Hematopoietic multipotent progenitor cell treated with erythropoietin and hydrocortisone succinate and interleukin-3 and kit ligand, for 17 days (in vitro differentiated cells): Measurements from ENCODE around the gene PAQR4.

Source experiments
- DNase-seq: peaks from one replicate; pipeline ENCODE4 v3.0.0-alpha.2; 2015; ENCODE audit warnings: low spot score

Gene PAQR4

DNA sequence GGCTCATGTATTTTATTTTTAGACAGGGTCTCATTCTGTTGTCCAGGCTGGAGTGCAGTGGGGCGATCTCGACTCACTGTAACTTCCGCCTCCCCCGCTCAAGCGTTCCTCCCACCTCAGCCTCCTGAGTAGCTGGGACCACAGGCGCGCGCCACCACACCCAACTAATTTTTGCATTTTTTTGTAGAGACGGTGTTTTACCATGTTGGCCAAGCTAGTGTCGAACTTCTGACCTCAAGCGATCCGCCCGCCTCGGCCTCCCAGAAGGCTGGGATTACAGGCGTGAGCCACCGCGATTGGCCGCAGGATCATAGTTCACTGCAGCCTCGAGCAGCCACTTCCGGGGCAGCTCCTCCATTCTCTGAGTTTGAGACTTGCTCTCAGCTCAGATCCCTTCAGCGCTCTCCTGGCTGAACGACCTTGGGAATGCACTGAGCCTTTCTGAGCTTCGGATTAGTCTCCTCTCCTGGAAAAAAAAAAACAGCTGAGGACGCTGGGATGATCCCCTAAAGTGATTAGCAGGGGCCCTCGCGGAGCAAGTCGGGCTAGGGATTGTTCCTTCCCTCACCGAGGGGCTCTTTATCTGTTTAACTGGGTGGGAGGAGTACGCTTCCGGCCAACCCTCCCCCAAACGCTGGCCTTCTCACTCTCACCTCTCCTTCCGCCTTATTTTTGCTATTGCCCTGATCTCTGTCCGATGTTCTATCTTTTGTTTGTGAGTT lies 12.2 kb downstream of the PAQR4 start:
- no peak for DNase-seq

DNA sequence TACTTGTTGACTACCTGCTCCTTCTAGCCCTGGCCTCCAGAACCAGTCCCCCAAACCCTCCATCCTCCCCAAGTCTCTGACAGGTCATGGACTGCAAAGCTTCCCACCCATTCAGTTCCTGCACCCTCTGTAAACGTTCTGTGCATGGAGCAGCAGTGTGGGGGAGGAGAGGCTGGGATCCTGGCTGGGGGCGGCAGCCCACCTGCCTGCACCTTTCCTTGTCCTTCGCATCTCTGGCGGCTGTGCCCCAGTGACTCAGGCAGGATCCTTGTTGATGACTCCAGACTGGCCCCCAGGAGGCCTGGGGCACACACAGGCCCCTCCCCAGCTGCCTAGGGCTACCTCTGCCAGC lies 12.7 kb downstream of the PAQR4 start:
- DNase-seq, result no peak

DNA sequence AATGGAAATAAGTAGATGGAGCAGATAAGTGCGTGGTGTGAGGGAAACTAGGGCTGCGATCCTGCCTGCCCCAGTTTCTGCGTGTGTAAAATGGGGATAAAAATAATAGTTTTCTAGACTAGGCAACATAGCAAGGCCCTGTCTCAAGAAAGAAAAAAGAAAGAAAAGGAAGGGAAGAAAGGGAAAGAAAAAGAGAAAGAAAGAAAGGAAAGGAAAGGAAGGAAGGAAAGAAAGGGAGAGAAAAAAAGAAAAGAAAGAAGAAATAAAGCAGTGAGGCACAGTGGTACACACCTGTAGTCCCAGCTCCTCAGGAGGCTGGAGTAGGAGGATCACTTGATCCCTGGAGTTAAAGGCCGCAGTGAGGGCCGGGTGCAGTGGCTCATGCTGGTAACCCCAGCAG lies 13.3 kb downstream of the PAQR4 start:
- no peak for DNase-seq

DNA sequence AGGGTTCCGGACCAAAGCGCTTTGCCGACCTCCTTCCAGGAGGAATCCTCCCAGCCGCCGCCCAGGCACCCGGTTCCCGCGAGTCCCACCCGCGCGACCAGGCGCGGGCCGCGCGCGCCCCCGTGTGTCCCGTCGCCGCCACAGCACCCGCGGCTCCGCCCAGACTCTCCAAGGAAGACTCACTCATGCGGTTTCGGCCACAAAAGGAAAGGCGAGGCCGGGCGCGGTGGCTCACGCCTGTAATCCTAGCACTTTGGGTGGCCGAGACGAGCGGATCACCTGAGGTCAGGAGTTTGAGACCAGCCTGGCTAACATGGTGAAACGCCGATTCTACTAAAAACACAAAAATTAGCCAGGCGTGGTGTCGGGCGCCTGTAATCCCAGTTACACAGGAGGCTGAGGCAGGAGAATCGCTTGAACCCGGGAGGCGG lies 14.6 kb downstream of the PAQR4 start:
- DNase-seq, result peak; percentile 72

DNA sequence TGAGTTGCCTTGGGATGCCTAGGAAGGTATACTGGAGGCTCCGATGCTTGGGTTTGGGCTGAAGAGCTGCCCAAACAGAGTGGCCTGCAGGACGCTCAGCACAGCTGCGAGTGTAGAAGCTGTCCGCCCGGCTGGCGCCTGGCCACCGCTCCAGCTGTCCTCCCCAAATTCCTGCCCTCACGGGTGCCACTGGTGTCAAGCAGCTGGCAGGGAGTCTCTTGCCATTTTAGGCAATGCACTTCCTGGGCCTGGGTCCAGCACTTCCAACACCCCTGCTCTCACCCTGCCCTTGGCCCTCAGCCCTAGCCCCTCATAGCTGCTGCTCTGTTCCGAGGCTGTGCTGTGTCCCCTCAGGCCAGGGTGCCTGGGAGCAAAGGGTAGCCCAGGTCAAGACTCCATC lies 16.3 kb downstream of the PAQR4 start:
- no peak for DNase-seq

DNA sequence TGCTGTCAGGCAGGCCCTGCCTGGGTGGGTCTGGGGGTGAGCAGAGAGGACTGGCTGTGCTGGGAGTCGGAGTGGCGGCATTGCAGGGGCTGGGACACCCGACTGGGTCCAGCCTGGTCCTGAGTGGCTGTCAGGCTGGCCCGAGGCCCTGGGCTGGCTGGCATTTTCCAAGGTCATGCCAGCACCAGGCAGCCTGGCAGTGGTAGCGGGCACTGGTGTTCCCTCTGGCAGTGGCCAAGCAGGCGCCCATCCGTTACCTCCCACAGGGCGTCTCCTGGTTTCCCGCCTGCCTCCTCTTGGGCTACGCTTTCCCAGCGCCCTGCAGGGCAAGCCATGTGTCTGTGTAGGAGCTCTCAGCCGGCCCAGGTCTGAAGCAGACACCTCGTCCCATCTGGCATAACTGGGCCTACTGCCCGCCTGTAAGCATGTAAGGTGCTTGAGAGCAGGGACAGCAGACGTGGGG lies 16.8 kb downstream of the PAQR4 start:
- DNase-seq, result no peak

DNA sequence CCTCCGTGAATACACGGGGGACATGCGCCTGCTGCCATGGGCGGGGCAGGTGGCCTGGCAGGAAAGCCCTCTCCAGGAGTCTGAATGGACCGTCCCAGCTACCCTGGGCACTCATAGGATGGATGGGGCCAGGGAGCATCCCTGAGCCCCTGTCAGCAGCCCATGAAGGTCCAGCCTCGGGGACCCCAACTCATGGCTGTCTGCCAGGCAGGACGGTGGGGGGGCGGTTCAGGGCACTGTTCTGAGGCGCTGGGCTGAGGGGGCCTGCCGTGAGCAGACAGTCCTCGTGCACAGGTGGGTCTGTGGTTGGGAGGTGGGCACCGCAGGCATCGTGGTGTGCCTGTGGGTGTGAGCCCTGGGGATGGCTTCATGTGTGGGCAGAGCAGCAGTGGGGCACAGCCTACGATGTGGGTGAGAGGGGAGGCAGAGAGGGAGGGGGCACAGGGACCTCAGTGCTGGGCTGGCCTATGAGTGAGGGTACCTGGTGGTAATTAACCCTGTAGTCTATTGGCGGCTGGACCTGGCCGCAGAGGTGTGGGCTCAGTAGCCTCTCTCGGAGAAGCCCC lies 17.6 kb downstream of the PAQR4 start:
- no peak for DNase-seq

DNA sequence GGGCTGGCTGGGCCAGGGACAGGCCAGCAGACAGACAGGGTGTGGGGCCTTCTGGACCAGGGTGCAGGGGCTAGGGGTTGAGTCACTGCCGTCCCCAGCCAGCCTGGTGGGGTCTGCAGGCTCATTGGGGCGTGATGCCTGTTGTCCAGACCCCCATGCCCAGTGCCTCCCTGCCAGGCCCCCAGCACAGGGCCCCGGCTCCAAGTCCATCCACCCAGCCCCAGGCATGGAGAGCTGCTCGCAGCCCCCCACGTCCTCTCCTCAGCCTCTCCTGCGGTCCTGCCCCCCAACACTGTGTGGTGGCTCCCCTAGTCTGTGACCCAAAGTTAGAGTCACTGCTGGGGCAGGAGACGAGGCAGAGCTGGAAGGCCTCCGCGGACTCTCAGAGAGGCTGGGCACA lies 18.1 kb downstream of the PAQR4 start:
- DNase-seq, result no peak

DNA sequence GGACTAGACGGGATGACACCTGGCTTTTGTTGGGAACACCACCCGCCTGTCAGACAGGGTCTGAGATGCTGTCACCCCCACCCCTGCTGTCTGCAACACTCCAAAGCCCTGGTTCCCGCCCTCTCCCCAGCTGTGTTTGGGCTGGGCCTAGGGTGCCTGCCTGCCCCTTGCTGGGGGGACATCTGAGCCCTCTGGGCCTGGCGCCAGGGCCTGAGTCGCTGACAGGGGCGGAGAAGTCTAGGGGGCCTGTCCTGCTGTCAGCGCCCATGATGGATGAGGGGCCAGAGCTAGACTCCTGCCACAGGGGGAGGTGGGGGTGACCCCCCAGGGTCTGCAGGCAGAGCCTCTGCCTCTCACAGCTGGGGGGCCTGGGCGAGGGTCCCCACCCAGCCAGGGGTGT lies 18.7 kb downstream of the PAQR4 start:
- DNase-seq, result no peak

DNA sequence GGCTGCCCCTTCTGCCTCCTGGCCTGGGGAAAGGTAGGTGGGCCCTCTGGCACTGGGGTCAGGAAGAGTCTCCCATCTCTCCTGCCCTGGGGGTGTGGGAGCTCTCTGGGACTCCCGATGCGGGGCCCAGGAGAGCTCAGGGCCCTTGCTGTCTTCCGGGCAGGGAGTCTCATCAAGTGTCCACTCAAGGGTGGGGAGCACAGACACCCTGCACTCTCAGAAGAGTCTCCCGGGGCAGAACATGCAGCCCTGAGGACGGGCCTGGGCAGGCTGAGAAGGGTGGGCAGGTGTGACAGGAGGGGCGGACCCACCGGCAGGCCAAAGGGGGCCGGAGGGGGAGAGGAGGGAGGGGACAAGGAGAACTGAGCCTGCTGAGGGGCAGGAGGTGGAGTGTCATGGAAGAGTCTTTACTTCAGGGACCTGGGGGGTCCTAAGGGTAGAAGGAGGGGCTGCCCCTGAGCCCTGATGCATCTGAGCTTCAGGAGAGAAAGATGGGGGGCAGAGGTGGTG lies 19.5 kb downstream of the PAQR4 start:
- DNase-seq, result no peak

DNA sequence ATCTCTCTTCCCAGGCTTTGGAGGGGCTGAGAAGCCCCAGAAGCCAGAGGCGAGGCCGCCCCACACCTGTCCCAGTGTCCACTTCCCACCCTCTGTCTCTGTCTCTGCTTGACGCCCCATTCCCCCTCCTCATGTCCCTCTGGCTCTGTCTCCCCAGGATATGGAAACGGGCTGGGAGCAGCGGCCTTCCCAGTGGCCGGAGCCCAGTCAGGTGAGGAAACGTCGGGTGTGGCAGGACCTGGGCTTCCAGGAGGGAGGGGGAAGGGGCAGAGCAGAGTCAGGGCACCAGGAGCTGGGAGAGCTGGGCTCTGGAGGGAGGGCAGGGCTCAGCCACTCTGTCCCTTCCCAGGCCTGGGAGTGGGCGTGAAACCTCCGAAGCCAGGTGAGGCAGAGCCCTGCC lies 21.7 kb downstream of the PAQR4 start:
- no peak for DNase-seq

DNA sequence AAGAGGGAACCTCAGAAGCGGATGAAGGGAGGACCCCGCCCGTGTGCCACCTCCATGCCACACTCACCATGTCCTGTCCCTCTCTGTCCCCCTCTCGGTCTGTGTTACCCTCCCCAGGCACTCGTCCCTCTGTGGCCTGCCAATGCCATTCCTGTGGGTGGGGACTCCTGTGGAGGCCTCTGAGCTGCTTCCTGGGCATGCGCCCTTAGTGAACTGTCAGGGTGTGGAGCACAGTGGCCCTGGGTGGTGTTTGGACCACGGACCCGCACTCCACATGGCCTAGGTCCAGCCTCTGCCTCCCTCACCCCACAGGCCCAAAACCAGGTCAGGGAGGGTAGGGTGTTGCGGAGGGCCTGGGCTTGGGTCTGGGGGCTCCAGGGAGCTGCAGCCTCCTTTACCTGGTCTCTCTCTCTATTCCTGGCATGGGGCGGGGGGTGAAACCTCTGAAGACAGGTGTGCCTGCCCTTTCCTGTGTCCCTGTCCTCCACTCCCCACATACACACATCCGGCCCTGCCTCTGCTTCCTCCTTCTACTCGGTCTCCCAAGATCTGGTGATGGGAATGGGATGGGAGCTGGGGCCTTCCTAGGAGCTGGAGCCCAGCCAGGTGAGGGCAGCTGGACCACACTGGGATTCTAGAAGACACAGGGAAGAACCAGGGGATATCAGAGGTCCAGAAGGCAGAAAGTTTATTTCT lies 22.6 kb downstream of the PAQR4 start:
- DNase-seq, result no peak

DNA sequence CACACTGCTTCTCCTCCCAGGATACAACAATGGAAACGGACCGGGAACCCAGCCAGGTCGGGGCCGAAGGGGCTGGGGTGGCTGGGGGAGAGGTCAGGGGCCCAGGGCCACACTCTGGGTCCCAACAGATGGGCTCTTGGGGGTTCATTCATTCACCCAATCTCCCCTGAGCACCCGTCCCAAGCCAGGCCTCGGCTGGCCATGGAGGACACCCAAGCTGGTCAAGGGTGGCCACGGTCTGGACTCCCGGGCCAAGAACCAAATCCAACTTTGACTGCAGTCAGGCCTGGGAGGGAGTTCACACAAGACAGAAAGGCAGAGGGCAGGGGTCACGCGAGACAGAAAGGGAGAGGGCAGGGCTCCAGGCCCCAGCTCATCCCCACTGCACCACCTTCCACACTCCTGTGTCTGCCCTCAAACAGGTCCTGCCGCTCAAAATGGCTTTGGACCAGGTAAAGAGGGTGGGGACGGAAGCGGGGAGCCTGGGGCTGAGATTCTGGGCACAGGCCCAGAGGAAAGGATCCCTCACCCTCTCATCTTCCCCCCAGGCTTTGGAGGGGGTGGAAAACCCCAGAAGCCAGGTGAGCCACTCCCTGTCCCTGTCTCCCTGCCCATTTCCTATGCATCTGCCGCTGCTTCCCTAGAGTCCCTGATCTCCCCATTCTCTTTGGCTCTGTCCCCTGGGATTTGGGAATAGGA lies 23.4 kb downstream of the PAQR4 start:
- no peak for DNase-seq

DNA sequence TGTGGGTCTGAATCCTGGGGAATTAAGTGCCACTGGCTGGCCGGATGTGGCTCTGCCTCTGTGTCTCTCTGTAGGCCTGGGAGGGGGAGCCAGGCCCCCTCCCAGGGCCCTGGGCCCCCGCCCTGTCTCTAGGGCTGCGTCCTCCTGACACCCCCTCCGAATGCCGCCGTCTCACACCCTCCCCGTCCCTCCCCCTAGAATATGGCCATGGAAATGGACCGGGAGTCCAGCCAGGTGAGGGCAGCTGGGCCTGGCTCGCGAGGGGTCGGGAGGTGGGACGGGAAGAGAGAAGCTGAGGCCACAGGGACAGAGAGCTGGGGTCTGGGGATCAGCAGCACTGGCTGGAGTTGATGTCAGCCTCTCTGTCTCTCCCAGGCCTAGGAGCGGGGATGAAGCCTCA lies 27.1 kb downstream of the PAQR4 start:
- no peak for DNase-seq

DNA sequence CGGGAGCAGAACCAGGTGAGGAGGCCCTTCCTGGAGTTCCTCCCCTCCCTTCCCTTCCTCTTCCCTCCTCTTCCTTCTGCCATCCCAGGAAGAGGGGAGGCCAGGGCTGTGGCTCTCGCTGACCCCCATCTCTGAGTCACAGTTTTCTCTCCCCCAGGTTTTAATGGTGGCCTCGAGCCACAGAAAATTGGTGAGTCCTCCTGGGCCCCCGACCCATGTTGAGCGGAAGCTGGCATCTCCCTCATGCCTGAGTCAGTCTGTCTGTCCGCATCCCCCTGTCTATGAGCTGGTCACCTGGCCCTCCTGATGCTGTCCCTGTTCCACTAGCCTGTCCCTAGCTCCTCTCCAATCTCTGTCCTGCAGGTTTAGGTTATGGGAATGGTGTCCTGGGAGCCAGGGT lies 30.8 kb downstream of the PAQR4 start:
- no peak for DNase-seq

DNA sequence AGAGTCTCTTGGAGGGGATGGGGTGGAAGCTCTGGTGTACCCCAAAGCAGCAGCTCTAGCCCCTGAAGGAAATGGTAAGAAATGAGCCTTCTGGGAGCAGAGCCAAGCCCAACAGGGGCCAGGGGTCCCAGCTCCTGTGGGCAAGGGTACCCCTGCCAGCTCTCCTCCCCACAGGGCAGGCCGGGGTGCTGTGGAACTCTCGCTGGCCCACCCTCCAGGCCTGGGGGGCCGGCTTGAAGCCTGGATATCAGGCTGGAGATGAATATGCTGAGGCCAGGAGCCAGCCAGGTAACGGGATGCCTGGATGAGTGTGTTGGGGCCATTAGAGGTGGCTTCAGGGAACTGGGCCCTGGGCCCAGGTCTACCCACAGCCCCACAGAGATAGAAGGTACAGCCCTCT lies 31.4 kb downstream of the PAQR4 start:
- no peak for DNase-seq

DNA sequence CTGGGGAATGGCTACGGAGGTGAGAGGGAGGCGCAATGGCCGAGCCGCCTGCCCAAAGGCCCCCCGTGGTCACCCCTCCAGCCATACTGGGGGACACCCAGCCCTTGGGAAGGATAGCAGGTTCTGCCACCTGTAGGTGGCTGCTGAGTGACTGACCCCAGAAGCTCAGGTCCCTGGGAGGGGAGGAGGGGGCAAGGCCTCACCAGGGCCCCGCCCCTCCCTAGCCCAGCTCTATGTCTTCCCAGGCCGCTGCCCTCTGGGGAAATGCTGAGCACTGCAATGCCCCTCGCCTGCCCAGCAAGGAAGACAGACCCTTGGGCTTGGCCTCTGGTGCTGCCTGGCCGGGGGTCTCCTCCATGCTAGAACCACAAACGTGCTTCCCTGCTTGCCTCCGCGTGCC lies 32.2 kb downstream of the PAQR4 start:
- no peak for DNase-seq

DNA sequence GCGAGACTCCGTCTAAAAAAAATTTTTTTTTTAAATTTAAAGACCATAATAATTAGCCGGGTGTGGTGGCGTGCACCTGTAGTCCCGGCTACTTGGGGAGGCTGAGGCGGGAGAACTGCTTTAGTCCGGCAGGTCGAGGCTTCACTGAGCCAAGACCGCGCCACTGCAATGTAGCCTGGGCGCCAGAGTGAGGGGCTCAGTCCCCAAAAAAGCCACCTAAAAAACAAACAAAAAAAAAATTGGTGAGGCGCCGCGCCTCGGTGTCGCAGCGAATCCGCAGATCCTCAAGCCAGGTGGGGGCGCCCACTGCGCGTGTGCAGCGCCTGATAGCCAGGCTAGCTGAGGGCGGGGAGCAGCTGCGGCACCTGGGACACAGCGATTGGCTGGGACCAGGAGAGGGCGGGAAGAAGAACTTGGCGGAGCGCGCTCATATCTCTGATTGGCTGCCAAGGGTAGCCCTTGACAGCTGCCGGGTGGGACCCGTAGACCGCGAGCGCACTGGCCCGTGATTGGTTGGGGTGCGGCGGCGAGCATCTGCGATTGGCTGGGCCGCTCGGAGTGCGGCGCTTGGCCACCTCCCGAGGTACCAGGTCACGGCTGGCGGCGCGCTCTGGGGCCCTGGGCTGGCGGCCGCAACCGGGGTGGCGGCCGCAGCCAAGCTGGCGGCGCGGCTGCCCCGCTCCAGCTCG lies 34.6 kb downstream of the PAQR4 start:
- DNase-seq, result peak; percentile 99

DNA sequence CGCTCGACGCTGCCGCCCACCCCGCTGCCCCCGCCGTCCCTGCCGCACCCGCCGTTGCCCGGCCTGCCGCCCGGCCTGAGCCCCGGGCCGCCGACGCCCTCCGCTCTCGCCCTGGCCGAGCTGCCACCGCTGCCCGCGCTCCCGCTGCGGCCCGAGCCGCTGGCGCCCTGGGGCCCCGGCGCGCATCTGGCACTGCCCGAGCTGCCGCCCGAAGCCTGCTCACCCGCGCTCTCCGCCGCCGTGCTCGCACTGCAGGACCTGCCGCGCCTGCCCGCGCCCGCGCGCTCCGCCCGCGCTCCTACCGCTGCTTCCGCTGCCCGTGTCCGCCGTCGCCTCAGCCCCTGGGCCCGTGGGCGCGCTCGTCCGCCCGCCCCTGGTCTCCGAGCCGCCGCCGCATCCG lies 35.2 kb downstream of the PAQR4 start:
- no peak for DNase-seq

DNA sequence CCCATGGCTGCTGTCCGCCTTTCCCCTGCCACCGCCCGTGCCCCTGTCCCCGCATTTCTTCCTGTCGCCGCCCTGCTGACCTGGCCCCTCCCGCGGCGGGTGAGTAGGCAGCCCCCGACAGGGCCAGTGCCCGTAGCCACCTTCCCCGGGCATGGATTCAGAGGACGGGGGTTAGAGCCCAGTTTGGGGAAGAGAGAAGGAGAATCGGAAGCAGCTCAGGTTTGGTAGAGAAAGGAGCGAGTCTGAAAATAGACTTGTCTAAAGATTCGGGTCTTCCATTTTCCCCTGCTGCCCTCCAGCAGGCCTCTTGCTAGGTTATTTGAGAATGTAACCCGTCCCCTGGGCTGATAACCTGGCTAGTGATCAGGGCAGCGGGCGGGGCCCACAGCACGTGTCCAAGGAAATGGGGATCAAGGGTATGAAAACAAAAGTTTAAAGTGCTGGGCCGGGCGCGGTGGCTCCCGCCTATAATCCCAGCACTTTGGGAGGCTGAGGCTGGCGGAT lies 35.7 kb downstream of the PAQR4 start:
- peak; percentile 14 for DNase-seq

DNA sequence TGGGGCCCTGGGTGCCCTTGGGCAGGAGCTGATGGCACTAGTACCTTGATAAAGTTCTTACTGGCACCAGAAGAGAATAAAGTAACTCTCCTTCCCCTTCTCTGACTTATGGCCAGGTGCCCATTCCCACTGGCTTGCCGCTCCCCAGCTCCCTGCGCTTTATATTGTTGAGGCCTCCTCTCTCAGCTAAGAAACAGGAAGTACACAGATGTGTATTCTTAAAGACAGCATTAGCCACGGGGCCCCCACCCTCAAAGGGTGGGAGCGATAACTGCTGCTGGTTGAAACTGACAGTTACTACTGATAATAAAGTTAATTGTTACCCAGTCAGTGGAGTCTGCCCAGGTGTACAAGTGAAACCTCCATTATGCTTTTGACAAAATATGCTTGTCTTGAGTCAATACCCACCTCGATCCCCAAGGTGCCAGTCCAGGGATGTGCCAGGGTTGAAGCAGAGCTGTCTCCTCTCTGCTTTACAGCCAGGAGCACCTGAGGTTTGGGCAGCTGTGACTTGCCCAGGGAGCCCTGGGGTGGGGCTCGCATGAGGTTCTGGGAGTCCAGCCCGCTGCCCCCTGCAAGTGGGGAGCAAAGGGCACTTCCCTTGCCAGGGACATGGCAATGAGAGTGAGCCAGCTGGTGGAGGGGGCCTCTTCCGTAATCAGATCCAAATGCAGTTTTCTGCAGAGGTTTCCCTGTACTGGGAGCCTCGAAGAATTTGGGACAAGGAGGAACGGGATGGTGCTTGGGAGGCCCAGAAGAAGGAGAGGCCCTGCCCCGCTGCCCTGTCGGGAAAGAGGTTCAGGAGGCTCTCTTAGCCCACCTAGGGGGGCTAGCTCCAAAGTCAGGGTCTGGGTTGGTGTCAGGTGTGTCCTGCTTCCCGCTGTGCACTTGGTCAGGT lies 38.2 kb downstream of the PAQR4 start:
- no peak for DNase-seq
